Astrocyte (in vitro differentiated cells and primary cell): ENCODE measurements around the gene RPS6KA2. TPM values are rescaled to one million over a fixed set of nuclear protein-coding genes. Genes with fewer than 3 reads are reported as not detected.
A peak's percentile ranks its signal among the peaks of the same experiment; 100 is the strongest.

ENCODE experiments used
- DNase-seq: peaks from one replicate; pipeline ENCODE4 v3.0.0-alpha.2; 2010; ENCODE audit warnings: low read depth
- FAIRE-seq: peaks from 2 replicates; lab custom pipeline; 2011; peaks lifted over from hg19 to GRCh38; lab: Jason Lieb, UNC
- H2AFZ ChIP-seq: 2 replicates; pipeline ENCODE4 v1.6.0; 2012; ENCODE audit warnings: low read depth, low read length, inconsistent platforms
- H3K27ac ChIP-seq: 2 replicates; pipeline ENCODE4 v1.5.1; 2011; ENCODE audit warnings: low read depth, low read length, inconsistent platforms
- H3K27me3 ChIP-seq: 2 replicates; pipeline ENCODE4 v1.6.0; 2011; ENCODE audit warnings: low read length, inconsistent platforms; ENCODE audit not compliant: insufficient read depth
- H3K36me3 ChIP-seq: 2 replicates; pipeline ENCODE4 v1.5.1; 2011; ENCODE audit warnings: low read length, inconsistent platforms; ENCODE audit not compliant: insufficient read depth
- H3K4me1 ChIP-seq: 2 replicates; pipeline ENCODE4 v1.5.1; 2011; ENCODE audit warnings: low read length, inconsistent platforms; ENCODE audit not compliant: insufficient read depth
- H3K4me2 ChIP-seq: 2 replicates; pipeline ENCODE4 v1.6.0; 2012; ENCODE audit warnings: low read length, inconsistent platforms
- H3K4me3 ChIP-seq: 2 replicates; pipeline ENCODE4 v1.5.1; 2011; ENCODE audit warnings: low read depth, mild to moderate bottlenecking, low read length, inconsistent platforms; ENCODE audit not compliant: insufficient read depth
- H3K79me2 ChIP-seq: 2 replicates; pipeline ENCODE4 v1.6.0; 2012; ENCODE audit warnings: mild to moderate bottlenecking, low read length, inconsistent platforms; ENCODE audit not compliant: insufficient read depth
- H3K9ac ChIP-seq: 2 replicates; pipeline ENCODE4 v1.6.0; 2012; ENCODE audit warnings: mild to moderate bottlenecking, low read length, inconsistent platforms
- H3K9me3 ChIP-seq: 2 replicates; pipeline ENCODE4 v1.5.1; 2012; ENCODE audit warnings: low read depth, mild to moderate bottlenecking, low read length, inconsistent platforms; ENCODE audit not compliant: insufficient read depth
- H4K20me1 ChIP-seq: 2 replicates; pipeline ENCODE4 v1.6.0; 2012; ENCODE audit warnings: low read length, inconsistent platforms; ENCODE audit not compliant: insufficient read depth
- H3K27ac Mint-ChIP-seq: one replicate; pipeline ENCODE4 v1.8.0; 2021; ENCODE audit warnings: mild to moderate bottlenecking, mixed read lengths; ENCODE audit not compliant: unreplicated experiment
- H3K27me3 Mint-ChIP-seq: one replicate; pipeline ENCODE4 v1.8.0; 2021; ENCODE audit warnings: low read depth, mixed read lengths; ENCODE audit not compliant: unreplicated experiment
- H3K36me3 Mint-ChIP-seq: one replicate; pipeline ENCODE4 v1.8.0; 2021; ENCODE audit warnings: low read depth, mixed read lengths; ENCODE audit not compliant: unreplicated experiment
- H3K4me1 Mint-ChIP-seq: one replicate; pipeline ENCODE4 v1.8.0; 2021; ENCODE audit warnings: low read depth, mixed read lengths; ENCODE audit not compliant: unreplicated experiment
- H3K4me3 Mint-ChIP-seq: one replicate; pipeline ENCODE4 v1.8.0; 2021; ENCODE audit warnings: mild to moderate bottlenecking, moderate library complexity, mixed read lengths; ENCODE audit not compliant: unreplicated experiment
- H3K9me3 Mint-ChIP-seq: one replicate; pipeline ENCODE4 v1.8.0; 2021; ENCODE audit warnings: mild to moderate bottlenecking, mixed read lengths; ENCODE audit not compliant: unreplicated experiment
- EZH2 ChIP-seq: IDR thresholded peaks from 2 replicates; pipeline ENCODE4 v1.6.1; 2012; ENCODE audit warnings: mild to moderate bottlenecking, low read length, inconsistent platforms; ENCODE audit not compliant: insufficient read depth
- total RNA-seq: library from RNA; stranded (reverse); gene quantifications from 2 replicates; pipeline ENCODE4 v1.2.1, GENCODE V29; 2021
- TF ChIP-seq, protein P1 (sequence below): IDR thresholded peaks from 2 replicates; pipeline ENCODE4 v1.5.1; 2011; ENCODE audit warnings: low read depth, mild to moderate bottlenecking, inconsistent platforms, low read length, moderate library complexity; ENCODE audit not compliant: insufficient read depth

The RPS6KA2 gene
- total RNA-seq, 1 donor from 2014 or later: 33.5 TPM

- no peaks in the 10 kb centered on the region for H3K79me2 ChIP-seq
- FAIRE-seq (no peak), DNase-seq (no peak)
- H3K9me3 ChIP-seq: no peaks in the 10 kb centered on the region
- Mint-ChIP-seq H3K27me3 (no peaks in the 10 kb centered on the region), H3K27ac (no peak overlapping the region), H3K4me1 (peaks cover 7% of the 10 kb centered on the region), H3K4me3 (no peak overlapping the region), H3K9me3 (peaks cover 2% of the 10 kb centered on the region), H3K36me3 (peaks cover 23% of the 10 kb centered on the region)
- H2AFZ ChIP-seq: no peak overlapping the region
- H3K27me3 ChIP-seq: no peaks in the 10 kb centered on the region
- H3K27ac ChIP-seq: no peak overlapping the region
- peaks cover 3% of the 10 kb centered on the region for H3K36me3 ChIP-seq
- no peak overlapping the region for H3K4me3 ChIP-seq
- H4K20me1 ChIP-seq: no peaks in the 10 kb centered on the region
- no peak overlapping the region for H3K4me2 ChIP-seq
- no peak for TF ChIP-seq EZH2
- TF ChIP-seq, protein P1, sequence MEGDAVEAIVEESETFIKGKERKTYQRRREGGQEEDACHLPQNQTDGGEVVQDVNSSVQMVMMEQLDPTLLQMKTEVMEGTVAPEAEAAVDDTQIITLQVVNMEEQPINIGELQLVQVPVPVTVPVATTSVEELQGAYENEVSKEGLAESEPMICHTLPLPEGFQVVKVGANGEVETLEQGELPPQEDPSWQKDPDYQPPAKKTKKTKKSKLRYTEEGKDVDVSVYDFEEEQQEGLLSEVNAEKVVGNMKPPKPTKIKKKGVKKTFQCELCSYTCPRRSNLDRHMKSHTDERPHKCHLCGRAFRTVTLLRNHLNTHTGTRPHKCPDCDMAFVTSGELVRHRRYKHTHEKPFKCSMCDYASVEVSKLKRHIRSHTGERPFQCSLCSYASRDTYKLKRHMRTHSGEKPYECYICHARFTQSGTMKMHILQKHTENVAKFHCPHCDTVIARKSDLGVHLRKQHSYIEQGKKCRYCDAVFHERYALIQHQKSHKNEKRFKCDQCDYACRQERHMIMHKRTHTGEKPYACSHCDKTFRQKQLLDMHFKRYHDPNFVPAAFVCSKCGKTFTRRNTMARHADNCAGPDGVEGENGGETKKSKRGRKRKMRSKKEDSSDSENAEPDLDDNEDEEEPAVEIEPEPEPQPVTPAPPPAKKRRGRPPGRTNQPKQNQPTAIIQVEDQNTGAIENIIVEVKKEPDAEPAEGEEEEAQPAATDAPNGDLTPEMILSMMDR: no peak
- peaks cover 10% of the 10 kb centered on the region for H3K4me1 ChIP-seq
- no peak overlapping the region for H3K9ac ChIP-seq
Observed at GRCh38 chr6:166492092-166492741, 134.8 kb downstream of the RPS6KA2 start.

DNA sequence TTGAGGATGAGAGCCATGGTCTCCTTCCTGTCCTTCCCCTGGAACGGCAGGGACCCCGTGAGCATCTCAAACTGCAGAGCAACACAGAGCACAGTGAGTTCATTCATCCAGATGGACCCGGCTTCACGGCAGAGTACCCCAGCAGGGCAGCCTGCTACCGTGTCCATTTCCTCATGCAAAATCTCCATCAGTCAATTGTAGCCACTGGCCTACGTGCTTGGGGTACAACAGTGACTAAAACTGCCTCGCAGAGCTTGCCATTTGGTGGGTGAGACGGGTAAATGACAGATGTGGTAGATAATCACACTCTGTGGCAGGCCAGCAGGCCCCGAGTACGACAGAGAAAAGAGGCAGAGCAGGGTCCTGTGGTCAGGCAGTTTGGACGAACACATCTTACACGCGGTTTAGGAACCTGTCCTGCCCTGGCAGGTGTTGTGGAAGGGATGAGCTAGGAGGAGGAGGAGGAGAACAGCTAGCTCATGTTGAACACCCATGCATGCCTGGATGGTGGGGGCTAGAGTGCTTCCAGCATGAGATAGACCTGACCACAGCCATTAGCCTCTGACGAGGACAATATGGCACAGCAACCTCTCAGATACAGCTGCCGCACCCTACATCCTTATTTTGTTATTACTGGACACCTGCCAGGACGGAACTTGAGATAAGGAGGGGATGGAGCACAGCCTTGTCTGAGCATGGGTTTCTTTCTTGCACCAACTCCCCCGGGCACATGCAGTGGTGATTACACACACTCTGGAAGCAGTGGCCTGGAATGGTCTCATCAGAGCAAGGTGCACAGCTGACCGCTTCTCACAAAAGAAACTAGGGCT, 136.2 kb downstream of the RPS6KA2 start:
- peaks cover 10% of the 10 kb centered on the region for H3K4me1 ChIP-seq
- H3K36me3 ChIP-seq: peaks cover 3% of the 10 kb centered on the region
- H3K27me3 Mint-ChIP-seq: no peaks in the 10 kb centered on the region
- no peaks in the 10 kb centered on the region for H3K9me3 ChIP-seq
- H3K4me2 ChIP-seq: no peak overlapping the region
- no peak overlapping the region for H3K27ac ChIP-seq
- no peak overlapping the region for H3K9ac ChIP-seq
- no peak overlapping the region for H2AFZ ChIP-seq
- no peak overlapping the region for H3K4me3 ChIP-seq
- FAIRE-seq (no peak), DNase-seq (peak; percentile 86)
- H3K4me3 Mint-ChIP-seq: no peak overlapping the region
- peaks cover 25% of the 10 kb centered on the region for H3K36me3 Mint-ChIP-seq
- H3K9me3 Mint-ChIP-seq: peaks cover 2% of the 10 kb centered on the region
- TF ChIP-seq, protein P1: no peak
- TF ChIP-seq EZH2: no peak
- H3K27ac Mint-ChIP-seq: no peak overlapping the region
- no peaks in the 10 kb centered on the region for H3K79me2 ChIP-seq
- no peaks in the 10 kb centered on the region for H3K27me3 ChIP-seq
- no peaks in the 10 kb centered on the region for H4K20me1 ChIP-seq
- peaks cover 7% of the 10 kb centered on the region for H3K4me1 Mint-ChIP-seq
